GM12875 (cell line): ENCODE data around the gene PEX14.

Experiments used
- H3K4me3 ChIP-seq: one replicate; pipeline ENCODE4 v1.5.1; 2011; ENCODE audit warnings: low read depth, low read length, control low read depth
- TF ChIP-seq, protein P1 (sequence below): IDR thresholded peaks from 2 replicates; pipeline ENCODE4 v1.5.1; 2011; ENCODE audit warnings: low read depth, mild to moderate bottlenecking, control low read depth, inconsistent platforms, low read length, moderate library complexity, borderline replicate concordance; ENCODE audit not compliant: insufficient read depth

Gene PEX14

DNA sequence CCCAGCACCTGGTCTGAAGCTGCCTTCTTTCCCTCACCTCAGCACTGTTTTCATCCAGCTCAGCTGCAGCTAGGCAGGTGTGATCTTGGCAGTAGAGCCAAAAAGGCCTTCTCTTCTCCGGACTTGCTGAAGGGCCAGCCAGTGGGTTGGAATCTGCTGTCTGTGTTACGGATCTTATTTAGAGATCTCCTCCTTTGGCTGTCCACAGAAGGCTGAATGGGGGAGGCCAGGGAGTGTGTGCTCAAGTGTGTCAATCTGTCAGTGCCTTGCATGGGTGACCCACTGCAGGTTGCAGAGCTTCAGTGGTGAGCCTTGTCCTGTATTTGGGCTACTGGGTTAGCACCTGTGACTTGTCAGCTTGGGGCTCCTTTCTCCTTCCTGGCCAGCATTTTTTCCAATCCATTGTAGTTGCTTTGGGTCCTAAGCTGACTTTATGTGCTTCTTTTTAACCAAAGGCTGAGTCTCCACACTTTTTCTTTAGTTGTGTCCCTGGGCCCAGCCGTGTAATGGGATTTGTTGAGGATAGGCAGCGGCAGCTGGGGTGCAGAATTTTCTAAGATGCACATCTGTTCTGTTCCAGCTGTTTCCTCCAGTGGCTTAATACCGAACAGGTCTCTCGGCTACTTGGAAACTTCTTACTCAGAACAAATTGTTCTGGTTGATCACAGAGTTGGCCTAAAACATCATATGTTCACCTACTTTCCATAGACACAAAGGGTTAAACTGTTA lies 126.8 kb downstream of the PEX14 start:
- TF ChIP-seq, protein P1, sequence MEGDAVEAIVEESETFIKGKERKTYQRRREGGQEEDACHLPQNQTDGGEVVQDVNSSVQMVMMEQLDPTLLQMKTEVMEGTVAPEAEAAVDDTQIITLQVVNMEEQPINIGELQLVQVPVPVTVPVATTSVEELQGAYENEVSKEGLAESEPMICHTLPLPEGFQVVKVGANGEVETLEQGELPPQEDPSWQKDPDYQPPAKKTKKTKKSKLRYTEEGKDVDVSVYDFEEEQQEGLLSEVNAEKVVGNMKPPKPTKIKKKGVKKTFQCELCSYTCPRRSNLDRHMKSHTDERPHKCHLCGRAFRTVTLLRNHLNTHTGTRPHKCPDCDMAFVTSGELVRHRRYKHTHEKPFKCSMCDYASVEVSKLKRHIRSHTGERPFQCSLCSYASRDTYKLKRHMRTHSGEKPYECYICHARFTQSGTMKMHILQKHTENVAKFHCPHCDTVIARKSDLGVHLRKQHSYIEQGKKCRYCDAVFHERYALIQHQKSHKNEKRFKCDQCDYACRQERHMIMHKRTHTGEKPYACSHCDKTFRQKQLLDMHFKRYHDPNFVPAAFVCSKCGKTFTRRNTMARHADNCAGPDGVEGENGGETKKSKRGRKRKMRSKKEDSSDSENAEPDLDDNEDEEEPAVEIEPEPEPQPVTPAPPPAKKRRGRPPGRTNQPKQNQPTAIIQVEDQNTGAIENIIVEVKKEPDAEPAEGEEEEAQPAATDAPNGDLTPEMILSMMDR: no peak
- H3K4me3 ChIP-seq: no peak overlapping the region

DNA sequence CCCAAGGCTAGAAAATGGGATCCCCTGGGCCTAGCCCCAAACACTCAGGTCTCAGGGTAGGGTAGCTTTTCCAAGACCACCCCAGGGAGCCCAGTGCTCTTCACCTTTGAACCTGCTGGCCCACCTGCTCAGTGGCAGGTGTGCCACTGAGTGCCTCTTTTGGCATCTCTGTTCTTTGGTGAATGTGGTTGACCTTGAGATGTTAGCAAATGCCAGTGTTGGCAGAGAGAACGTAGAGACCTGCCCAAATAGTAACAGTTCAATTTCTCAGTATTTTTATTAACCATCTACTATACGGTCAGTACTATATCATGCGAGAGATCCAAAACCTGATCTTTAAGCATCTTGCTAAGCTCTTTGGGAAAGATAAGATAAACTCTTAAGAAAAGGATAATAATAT lies 128.2 kb downstream of the PEX14 start:
- no peak overlapping the region for H3K4me3 ChIP-seq
- TF ChIP-seq, protein P1: no peak

DNA sequence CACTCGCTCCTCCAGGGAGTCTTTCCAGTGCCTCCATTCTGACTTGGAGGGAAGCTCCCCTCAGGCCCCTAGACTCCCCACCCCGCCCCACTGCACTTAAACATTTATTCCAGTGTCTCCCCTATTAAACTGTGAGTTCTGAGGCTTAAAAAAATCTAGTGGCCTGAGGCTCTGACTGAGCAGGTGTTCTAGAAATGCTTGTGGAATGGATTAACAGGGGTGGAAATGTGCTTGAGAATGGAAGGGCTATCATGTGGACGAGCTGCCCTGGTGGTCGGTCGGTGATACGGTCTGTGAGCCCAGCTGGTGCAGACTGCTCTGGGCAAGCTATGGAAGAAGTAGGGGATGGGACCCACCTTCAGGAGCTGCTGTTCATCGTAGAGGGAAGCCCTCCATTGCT lies 130.2 kb downstream of the PEX14 start:
- no peak overlapping the region for H3K4me3 ChIP-seq
- TF ChIP-seq, protein P1: no peak

DNA sequence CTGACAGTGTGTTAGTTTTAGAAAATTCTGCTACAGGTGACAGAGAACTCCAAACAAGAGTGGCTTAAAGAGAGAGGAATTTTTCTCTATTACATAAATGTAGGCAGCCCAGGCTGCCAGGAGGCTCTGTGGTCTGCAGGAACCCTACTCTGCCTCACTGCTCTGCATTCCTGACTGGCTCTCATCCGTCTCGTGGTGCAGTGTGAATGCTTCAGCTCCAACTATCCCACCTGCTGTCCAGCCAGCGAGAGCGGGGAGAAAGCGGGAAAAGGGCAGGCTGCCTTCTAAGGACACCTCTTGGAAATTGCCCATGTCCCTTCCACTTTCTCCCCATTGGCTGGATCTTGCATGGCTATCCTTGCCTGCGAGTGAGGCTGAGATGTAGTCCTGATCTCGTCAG lies 131.3 kb downstream of the PEX14 start:
- no peak overlapping the region for H3K4me3 ChIP-seq
- TF ChIP-seq, protein P1: no peak

DNA sequence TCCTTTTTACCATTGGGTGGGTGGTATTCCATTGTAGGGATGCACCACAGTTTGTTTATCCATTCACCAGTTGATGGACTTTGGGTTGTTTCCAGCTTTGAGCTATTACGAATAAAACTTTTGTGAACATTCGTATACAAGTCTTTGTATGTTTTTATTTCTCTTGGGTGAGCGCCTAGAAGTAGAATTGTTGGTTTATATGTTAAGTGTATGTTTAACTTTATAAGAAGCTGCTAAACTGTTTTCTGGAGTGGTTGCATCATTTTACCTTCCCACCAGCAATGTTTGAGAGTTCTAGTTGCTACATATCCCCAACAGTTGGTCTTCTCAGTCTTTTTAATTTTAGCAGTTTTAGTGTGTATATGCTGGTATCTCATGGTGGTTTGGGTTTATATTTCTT lies 132.5 kb downstream of the PEX14 start:
- no peak overlapping the region for H3K4me3 ChIP-seq
- TF ChIP-seq, protein P1: no peak

DNA sequence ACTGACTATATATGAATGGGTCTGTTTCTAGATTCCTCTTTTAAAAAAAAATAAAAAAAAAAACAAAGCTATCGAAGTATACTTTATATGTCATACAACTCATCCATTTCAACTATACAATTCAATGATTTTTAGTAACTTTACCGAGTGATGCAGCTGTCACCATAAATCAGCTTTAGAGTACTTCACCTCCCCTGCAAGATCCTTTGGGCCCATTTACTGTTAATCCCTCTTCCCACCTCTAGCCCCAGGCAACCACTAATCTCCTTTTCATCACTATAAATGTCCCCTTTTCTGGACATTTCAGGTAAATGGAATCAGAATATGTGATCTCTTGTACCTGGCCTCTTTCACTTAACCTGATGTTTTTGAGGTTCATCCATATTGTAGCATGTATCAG lies 133.9 kb downstream of the PEX14 start:
- H3K4me3 ChIP-seq: no peak overlapping the region
- TF ChIP-seq, protein P1: no peak

DNA sequence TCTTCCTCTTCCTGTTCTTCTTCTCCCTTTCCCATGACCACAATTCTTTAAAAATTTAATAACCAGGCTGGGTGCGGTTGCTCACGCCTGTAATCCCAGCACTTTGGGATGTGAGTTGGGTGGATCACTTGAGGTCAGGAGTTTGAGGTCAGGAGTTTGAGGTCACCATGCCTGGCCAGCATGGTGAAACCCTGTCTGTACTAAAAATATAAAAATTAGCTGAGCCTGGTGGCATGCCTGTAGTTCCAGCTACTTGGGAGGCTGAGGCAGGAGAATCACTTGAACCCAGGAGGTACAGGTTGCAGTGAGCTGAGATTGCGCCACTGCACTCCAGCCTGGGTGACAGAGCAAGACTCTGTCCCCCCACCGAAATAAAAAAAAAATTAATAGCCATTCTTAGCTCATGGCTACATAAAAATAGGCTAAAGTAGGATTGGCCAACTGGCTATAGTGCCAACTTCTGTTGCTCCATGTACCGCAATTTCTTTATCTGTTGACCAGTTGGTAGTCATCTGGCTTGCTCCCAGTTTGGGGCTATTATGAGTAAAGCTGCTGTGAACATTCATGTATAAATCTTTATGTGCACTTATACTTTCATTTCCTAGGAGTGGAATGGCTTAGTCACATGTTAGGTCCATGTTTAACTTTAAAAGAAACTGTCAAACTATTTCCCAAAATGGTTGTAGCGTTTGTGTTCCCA lies 136.3 kb downstream of the PEX14 start:
- no peak overlapping the region for H3K4me3 ChIP-seq
- TF ChIP-seq, protein P1: no peak
